ENCODE measurements around the gene CEP70.

- TF ChIP-seq CTCF (IDR thresholded peaks at IDR 0.05) = no peak
- TF ChIP-seq EZH2 (IDR thresholded peaks at IDR 0.05) = no peak
Observed at GRCh38 chr3:138468451-138468850, 125.6 kb downstream of the CEP70 start.
